Mesenchymal stem cell (in vitro differentiated cells and primary cell): ENCODE data around the gene SIRT6.
"Not testable (repeated sequence)": the region's sequence is repeated elsewhere in the genome, so short reads cannot be mapped to it uniquely, and the experiment has no call there.

ENCODE experiments used
- DNase-seq: peaks from one replicate; pipeline ENCODE4 v3.0.0-alpha.2; 2013
- H2AFZ ChIP-seq: one replicate; pipeline ENCODE4 v1.6.1; 2013; ENCODE audit warnings: low read depth, mild to moderate bottlenecking, control low read depth, inconsistent platforms, low read length, moderate library complexity
- H2AK5ac ChIP-seq: 2 replicates; pipeline ENCODE4 v1.6.1; 2013; ENCODE audit warnings: low read length, moderate library complexity, mild to moderate bottlenecking, inconsistent platforms; ENCODE audit not compliant: severe bottlenecking
- H2BK120ac ChIP-seq: one replicate; pipeline ENCODE4 v1.6.1; 2013; ENCODE audit warnings: low read depth, mild to moderate bottlenecking, inconsistent platforms, low read length, moderate library complexity
- H2BK12ac ChIP-seq, 2 experiments: one replicate each; pipeline ENCODE4 v1.6.1; 2013; ENCODE audit warnings: inconsistent platforms in 2 of 2, low read length in 2 of 2, mild to moderate bottlenecking in 2 of 2, moderate library complexity in 2 of 2, control low read depth in 1 of 2
- H2BK15ac ChIP-seq: one replicate; pipeline ENCODE4 v1.6.1; 2013; ENCODE audit warnings: mild to moderate bottlenecking, low read depth, inconsistent platforms; ENCODE audit not compliant: poor library complexity, severe bottlenecking
- H2BK5ac ChIP-seq: 2 replicates; pipeline ENCODE4 v1.6.1; 2013; ENCODE audit warnings: low read depth, mild to moderate bottlenecking, low read length, control low read depth, inconsistent platforms; ENCODE audit not compliant: poor library complexity, severe bottlenecking
- H3K14ac ChIP-seq, 2 experiments: one replicate each; pipeline ENCODE4 v1.6.1; 2013; ENCODE audit warnings: inconsistent platforms in 2 of 2, low read length in 2 of 2, control low read depth in 1 of 2, mild to moderate bottlenecking in 1 of 2, moderate library complexity in 1 of 2
- H3K18ac ChIP-seq, 2 experiments: one replicate each; pipeline ENCODE4 v1.6.1; 2013; ENCODE audit warnings: inconsistent platforms in 2 of 2, low read length in 2 of 2, control low read depth in 1 of 2, low read depth in 1 of 2, mild to moderate bottlenecking in 1 of 2
- H3K23ac ChIP-seq, 2 experiments: one replicate each; pipeline ENCODE4 v1.6.1; 2013; ENCODE audit warnings: inconsistent platforms in 2 of 2, low read length in 2 of 2, mild to moderate bottlenecking in 2 of 2, moderate library complexity in 2 of 2, control low read depth in 1 of 2
- H3K27ac ChIP-seq: 2 replicates; pipeline ENCODE4 v1.5.1; 2013; ENCODE audit warnings: mild to moderate bottlenecking, moderate library complexity, low read length, control low read depth, inconsistent platforms; ENCODE audit not compliant: poor library complexity, severe bottlenecking
- H3K27me3 ChIP-seq, 2 experiments: 2 replicates each; pipeline versions ENCODE4 v1.6.1 to v1.7.0; 2013; ENCODE audit warnings: low read length in 2 of 2, mild to moderate bottlenecking in 2 of 2, moderate library complexity in 2 of 2, control low read depth in 1 of 2, inconsistent platforms in 1 of 2; ENCODE audit not compliant: control insufficient read depth in 1 of 2, insufficient read depth in 1 of 2
- H3K36me3 ChIP-seq, 2 experiments: 2 replicates each; pipeline versions ENCODE4 v1.6.1 to v1.7.0; 2013; ENCODE audit warnings: low read length in 2 of 2, control low read depth in 1 of 2, inconsistent platforms in 1 of 2, low read depth in 1 of 2, mild to moderate bottlenecking in 1 of 2; ENCODE audit not compliant: insufficient read depth in 2 of 2, control insufficient read depth in 1 of 2
- H3K4ac ChIP-seq, 2 experiments: one replicate each; pipeline ENCODE4 v1.6.1; 2013; ENCODE audit warnings: inconsistent platforms in 2 of 2, low read length in 2 of 2, mild to moderate bottlenecking in 2 of 2, moderate library complexity in 2 of 2, control low read depth in 1 of 2, low read depth in 1 of 2
- H3K4me1 ChIP-seq: 2 replicates; pipeline ENCODE4 v1.6.1; 2013; ENCODE audit warnings: low read depth, low read length, control low read depth; ENCODE audit not compliant: control insufficient read depth, insufficient read depth
- H3K4me2 ChIP-seq: 2 replicates; pipeline ENCODE4 v1.6.1; 2013; ENCODE audit warnings: low read length, mild to moderate bottlenecking, inconsistent platforms; ENCODE audit not compliant: poor library complexity, severe bottlenecking
- H3K4me3 ChIP-seq, 2 experiments: 2 replicates each; pipeline versions ENCODE4 v1.5.1 to v1.7.0; 2013; ENCODE audit warnings: low read length in 2 of 2, mild to moderate bottlenecking in 2 of 2, control low read depth in 1 of 2, low read depth in 1 of 2; ENCODE audit not compliant: insufficient read depth in 1 of 2
- H3K79me1 ChIP-seq: replicated peaks from 2 replicates; pipeline ENCODE4 v1.6.1; 2013; ENCODE audit warnings: mild to moderate bottlenecking, control low read depth, low read length, inconsistent platforms; ENCODE audit not compliant: poor library complexity, severe bottlenecking
- H3K9ac ChIP-seq: 2 replicates; pipeline ENCODE4 v1.7.0; 2013; ENCODE audit warnings: mild to moderate bottlenecking, low read length, moderate library complexity
- H3K9me3 ChIP-seq: 2 replicates; pipeline ENCODE4 v1.7.0; 2013; ENCODE audit warnings: mild to moderate bottlenecking, low read length; ENCODE audit not compliant: control insufficient read depth
- H4K8ac ChIP-seq: one replicate; pipeline ENCODE4 v1.6.1; 2013; ENCODE audit warnings: inconsistent platforms, mild to moderate bottlenecking, low read length, moderate library complexity
- H4K91ac ChIP-seq: one replicate; pipeline ENCODE4 v1.6.1; 2013; ENCODE audit warnings: mild to moderate bottlenecking, low read length, inconsistent platforms
- WGBS: methylation state at CpG from one replicate; pipeline ENCODE4 v1.1.7; 2013; ENCODE audit warnings: mixed read lengths; 5-methylcytosine and 5-hydroxymethylcytosine counted together

The SIRT6 gene

DNA sequence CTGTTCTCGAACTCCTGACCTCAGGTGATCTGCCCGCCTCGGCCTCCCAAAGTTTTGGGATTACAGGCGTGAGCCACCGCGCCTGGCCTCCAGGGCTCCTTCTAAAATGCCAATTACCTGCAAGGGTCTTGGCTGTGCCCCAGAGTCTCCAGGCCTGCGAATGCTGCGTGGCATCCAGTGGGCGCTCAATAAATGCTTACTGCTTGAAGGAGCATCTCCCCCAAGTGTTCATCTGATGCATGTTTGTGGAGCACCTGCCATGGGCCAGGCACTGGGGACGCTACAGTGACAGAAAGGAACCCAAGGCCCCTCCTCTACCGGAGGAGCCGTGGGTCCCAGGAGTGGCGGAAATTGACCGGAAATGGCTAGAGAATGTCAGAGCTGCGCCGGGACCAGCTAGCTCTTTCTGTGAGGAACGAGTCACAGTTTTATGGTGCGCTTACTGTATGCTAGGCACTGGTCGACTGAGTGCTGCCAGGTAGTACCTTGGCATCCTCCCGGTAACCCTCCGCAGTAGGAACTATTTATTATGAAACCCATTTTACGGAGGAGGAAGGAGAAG is 14.3 kb upstream of the SIRT6 start:
- Histone ChIP-seq H2BK120ac (no peak overlapping the region), H2BK12ac (no peak overlapping the region), H3K27me3 (peaks cover 55 to 77% of the 10 kb centered on the region in 2 experiments), H3K4me3 (no peak overlapping the region), H3K23ac (no peak overlapping the region), H2AFZ (no peak overlapping the region), H2AK5ac (no peak overlapping the region), H3K4me1 (peaks cover 3% of the 10 kb centered on the region), H3K4ac (no peak overlapping the region), H3K9me3 (peaks cover 7% of the 10 kb centered on the region), H3K27ac (no peak overlapping the region), H2BK15ac (no peak overlapping the region), H3K14ac (no peak overlapping the region), H4K91ac (peak overlapping the region; percentile 22), H3K18ac (no peak overlapping the region), H3K9ac (no peak overlapping the region), H3K36me3 (no peaks in the 10 kb centered on the region), H2BK5ac (no peak overlapping the region), H4K8ac (no peak overlapping the region), H3K4me2 (no peak overlapping the region), H3K79me1 (no peaks in the 10 kb centered on the region)
- 86% methylated on average over 22 of the region's 22 CpGs for WGBS
- no peak for DNase-seq

- Histone ChIP-seq H3K23ac (no peak overlapping the region), H3K18ac (no peak overlapping the region), H2BK5ac (no peak overlapping the region), H2AK5ac (no peak overlapping the region), H2BK15ac (no peak overlapping the region), H2AFZ (no peak overlapping the region), H3K27ac (no peak overlapping the region), H3K9me3 (peaks cover 4% of the 10 kb centered on the region), H3K9ac (no peak overlapping the region), H3K4ac (no peak overlapping the region), H3K14ac (no peak overlapping the region), H3K4me3 (no peak overlapping the region), H2BK120ac (no peak overlapping the region), H4K91ac (no peak overlapping the region), H3K27me3 (peaks cover 48 to 70% of the 10 kb centered on the region in 2 experiments), H3K4me1 (peaks cover 4% of the 10 kb centered on the region), H4K8ac (no peak overlapping the region), H2BK12ac (no peak overlapping the region), H3K79me1 (no peaks in the 10 kb centered on the region), H3K4me2 (no peak overlapping the region), H3K36me3 (no peaks in the 10 kb centered on the region)
- WGBS = 76% methylated on average over 8 of the region's 8 CpGs
- no peak for DNase-seq
Observed at GRCh38 chr19:4196009-4196408, 13.6 kb upstream of the SIRT6 start.

GRCh38 chr19:4194353-4194752 is 12.0 kb upstream of the SIRT6 start:
- 64% methylated on average over 6 of the region's 7 CpGs for WGBS
- H2AFZ ChIP-seq = no peak overlapping the region
- no peak overlapping the region for H3K9ac ChIP-seq
- no peak overlapping the region for H2BK15ac ChIP-seq
- H4K91ac ChIP-seq = no peak overlapping the region
- H3K27me3 ChIP-seq = peaks cover 32 to 53% of the 10 kb centered on the region in 2 experiments
- DNase-seq = no peak
- H3K4ac ChIP-seq = no peak overlapping the region
- no peak overlapping the region for H3K4me2 ChIP-seq
- no peak overlapping the region for H2BK12ac ChIP-seq
- H3K79me1 ChIP-seq = no peaks in the 10 kb centered on the region
- no peak overlapping the region for H2BK5ac ChIP-seq
- no peak overlapping the region for H3K23ac ChIP-seq
- no peak overlapping the region for H2AK5ac ChIP-seq
- H4K8ac ChIP-seq = no peak overlapping the region
- H3K18ac ChIP-seq = no peak overlapping the region
- no peaks in the 10 kb centered on the region for H3K36me3 ChIP-seq
- no peaks in the 10 kb centered on the region for H3K9me3 ChIP-seq
- H2BK120ac ChIP-seq = no peak overlapping the region
- no peak overlapping the region for H3K4me3 ChIP-seq
- H3K4me1 ChIP-seq = peaks cover 5% of the 10 kb centered on the region
- no peak overlapping the region for H3K14ac ChIP-seq
- H3K27ac ChIP-seq = no peak overlapping the region

DNA sequence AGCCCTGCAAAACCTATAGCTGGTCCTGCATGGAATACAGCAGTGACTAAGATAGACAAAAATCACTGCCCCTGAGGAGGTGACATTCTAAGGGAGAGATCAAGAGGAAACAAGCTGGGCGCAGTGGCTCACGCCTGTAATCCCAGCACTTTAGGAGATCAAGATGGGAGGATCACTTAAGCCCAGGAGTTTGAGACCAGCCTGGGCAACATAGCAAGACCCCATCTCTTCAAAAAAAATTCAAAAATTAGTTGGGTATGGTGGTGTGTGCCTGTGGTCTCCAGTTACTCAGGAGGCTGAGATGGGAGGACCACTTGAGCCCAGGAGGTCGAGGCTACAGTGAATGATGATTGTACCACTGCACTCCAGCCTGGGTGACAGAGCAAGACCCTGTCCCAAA is 10.2 kb upstream of the SIRT6 start:
- not testable (repeated sequence) for H2BK15ac ChIP-seq, H2BK120ac ChIP-seq, DNase-seq, H2AFZ ChIP-seq, H3K14ac ChIP-seq, H3K9me3 ChIP-seq, H3K23ac ChIP-seq, H3K79me1 ChIP-seq, H3K4ac ChIP-seq, H4K91ac ChIP-seq, H2BK5ac ChIP-seq, H3K4me2 ChIP-seq, H2BK12ac ChIP-seq, H3K36me3 ChIP-seq, H3K18ac ChIP-seq, H2AK5ac ChIP-seq, H3K9ac ChIP-seq, H3K4me3 ChIP-seq, H4K8ac ChIP-seq, H3K27ac ChIP-seq, H3K4me1 ChIP-seq
- H3K27me3 ChIP-seq = peaks cover 20 to 40% of the 10 kb centered on the region in 2 experiments
- 100% methylated on average over 2 of the region's 3 CpGs for WGBS
